HG02981 (cell line): Measurements from ENCODE around the gene AP5B1.
"Not testable (repeated sequence)": the region's sequence is repeated elsewhere in the genome, so short reads cannot be mapped to it uniquely, and the experiment has no call there.

ENCODE experiments used
- ATAC-seq: cut with Tn5 transposase; IDR thresholded peaks from one replicate; pipeline ENCODE4 v1.9.1; 2021; ENCODE audit warnings: mild to moderate bottlenecking, moderate library complexity; ENCODE audit not compliant: unreplicated experiment

Gene AP5B1

DNA sequence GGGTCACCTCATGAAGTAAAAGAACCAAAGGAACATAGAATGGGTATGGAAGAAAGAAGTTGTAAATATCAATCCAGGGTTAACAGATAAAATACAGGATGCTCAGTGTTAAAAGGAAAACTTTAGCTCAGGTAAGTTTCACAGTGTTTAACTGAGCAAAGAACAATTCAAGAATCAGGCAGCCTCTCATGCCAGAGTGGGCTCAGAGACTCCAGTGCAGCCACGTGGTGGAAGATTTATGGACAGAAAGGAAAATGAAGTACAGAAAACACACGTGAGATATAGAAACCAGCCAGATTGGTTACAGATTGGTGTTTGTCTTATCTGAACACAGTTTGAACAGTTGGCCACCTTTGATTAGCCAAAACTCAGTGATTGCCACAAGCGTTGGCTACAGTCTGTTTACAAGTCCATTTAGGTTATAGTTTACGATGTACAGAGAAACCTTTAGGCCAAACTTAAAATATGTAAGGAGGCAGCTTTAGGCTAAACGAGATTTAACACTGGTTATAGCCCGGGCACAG is 9.1 kb downstream of the AP5B1 start:
- ATAC-seq: no peak

GRCh38 chr11:65770951-65771567 is 9.7 kb downstream of the AP5B1 start:
- ATAC-seq: no peak

GRCh38 chr11:65767806-65768205 is 13.0 kb downstream of the AP5B1 start:
- ATAC-seq: not testable (repeated sequence)

- ATAC-seq: no peak
Measured at GRCh38 chr11:65767406-65767805, 13.4 kb downstream of the AP5B1 start.

DNA sequence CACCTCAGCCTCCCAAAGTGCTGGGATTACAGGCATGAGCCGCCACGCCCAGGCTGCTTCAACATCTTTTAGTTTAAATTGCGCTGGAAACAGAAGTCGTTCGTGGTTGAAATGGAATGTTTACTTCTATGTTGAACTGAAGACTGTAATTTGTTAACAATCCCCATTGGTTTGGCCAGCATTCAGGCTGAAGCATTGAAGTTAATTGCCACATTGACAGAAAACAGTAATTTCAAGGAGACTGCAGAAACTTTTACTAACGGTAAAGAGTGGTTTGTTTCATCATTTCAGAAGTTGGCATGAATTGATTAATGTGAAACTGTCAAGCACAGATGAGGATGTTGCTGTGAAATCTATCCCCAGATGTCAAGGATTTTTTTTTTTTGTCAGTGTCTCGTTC is 14.2 kb downstream of the AP5B1 start:
- ATAC-seq: no peak

DNA sequence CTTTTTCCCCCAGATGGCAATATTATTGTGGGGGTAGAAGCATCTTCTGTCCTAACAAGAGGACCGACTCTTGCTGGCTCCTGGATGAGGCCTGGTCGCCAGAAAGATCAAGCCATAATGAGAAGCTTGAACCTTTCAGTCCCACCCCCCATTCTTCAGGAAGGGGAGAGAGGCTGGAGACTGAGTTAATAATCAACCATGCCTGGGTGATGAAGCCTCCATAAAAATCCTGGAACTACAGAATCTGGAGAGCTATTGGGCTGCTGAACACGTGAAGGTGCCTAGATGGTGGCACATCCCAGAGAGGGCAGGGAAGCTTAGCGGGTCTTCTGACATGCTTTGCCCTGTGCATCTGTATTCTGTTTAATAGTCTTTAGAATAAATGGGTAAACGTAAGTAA is 16.3 kb downstream of the AP5B1 start:
- ATAC-seq: no peak

DNA sequence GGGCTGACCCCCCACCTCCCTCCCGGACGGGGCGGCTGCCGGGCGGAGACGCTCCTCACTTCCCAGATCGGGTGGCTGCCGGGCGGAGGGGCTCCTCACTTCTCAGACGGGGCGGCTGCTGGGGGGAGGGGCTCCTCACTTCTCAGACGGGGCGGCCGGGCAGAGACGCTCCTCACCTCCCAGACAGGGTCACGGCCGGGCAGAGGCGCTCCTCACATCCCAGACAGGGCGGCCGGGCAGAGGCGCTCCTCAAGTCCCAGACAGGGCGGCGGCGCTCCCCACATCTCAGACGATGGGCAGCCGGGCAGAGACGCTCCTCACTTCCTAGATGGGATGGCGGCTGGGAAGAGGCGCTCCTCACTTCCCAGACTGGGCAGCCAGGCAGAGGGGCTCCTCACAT is 18.0 kb downstream of the AP5B1 start:
- not testable (repeated sequence) for ATAC-seq

GRCh38 chr11:65762169-65762568 is 18.6 kb downstream of the AP5B1 start:
- not testable (repeated sequence) for ATAC-seq

- ATAC-seq: no peak
Measured at GRCh38 chr11:65745049-65745448, 35.7 kb downstream of the AP5B1 start.

DNA sequence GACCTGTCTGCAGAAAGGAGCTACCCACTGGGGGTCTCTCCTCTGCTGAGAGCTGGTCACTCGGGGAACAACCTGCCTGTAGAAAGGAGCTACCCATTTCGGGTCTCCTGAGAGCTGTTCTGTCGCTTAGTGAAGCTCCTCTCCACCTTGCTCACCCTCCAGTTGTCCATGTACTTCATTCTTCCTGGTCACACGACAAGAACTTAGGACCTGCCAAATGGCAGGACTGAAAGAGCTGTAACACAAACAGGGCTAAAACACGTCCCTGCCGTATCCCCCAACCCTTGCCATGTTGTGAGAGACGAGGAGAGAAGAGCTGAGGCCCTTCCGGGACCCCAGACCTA is 36.1 kb downstream of the AP5B1 start:
- no peak for ATAC-seq

DNA sequence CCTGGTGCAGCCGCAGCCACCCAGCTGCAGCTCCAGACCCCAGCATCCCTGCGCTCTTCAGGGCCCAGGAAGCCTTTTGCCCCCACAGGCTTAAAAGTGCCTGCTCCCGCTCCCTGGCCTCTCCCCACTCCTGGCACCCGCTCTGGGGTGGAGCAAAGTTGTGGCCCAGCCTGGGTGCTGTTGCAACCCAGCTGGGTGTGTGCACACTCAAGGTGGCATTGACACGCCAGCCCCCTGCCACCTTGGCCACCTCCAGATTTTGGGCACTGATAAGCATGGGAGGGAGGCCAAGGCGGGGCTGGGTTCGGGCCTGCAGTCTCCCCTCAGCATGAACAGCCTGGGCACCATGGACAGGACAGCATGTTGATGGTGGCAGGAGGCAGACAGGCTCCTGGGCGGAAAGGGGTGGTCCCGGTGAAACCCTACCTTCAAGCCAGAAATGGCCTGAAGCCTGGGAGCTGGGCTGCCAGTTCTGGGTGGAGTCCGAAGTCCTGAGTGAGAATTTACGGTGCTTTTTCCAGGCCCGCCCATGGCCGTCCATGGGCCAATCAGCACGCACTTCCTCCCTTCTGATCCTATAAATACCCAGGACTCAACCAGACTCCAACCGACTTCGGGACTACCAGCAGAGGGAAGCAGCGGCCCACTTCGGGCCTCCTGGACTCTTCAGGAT is 36.6 kb downstream of the AP5B1 start:
- no peak for ATAC-seq

DNA sequence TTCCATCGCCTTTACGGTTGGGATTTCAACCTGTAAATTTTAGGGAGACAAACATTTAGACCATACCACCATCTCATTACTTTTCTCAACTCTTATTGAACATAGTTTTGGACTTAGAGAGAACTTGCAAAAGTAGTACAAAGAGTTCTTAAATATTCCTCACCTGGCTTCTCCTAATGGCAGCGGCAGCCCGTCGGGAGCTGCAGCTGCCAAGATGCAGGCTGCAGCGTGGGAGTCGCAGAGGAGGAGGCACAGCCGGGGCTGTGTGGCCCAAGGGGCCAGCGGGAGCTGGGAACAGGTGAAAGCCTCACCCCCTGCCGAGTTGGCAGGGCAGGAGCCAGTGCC is 37.1 kb downstream of the AP5B1 start:
- ATAC-seq: no peak

DNA sequence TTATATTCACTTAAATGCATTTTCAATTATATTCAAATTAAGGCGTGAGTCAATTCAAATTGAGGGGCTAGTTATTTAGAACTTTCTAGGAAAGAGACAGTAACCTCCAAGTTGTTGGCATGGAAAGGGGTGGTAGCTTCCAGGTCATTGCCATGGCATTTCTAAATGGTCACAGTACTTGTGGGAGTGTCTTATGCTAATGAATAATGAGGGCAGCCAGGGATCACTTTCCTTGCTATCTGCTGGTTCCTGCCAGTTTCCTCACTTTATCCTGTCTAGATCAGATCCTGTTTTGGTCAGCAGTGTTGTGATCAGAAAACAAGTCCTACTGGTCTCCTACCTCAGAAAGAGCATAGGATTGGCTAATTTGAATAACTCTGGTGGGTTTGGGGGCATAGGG is 38.4 kb downstream of the AP5B1 start:
- no peak for ATAC-seq

GRCh38 chr11:65741185-65741584 is 39.6 kb downstream of the AP5B1 start:
- no peak for ATAC-seq

DNA sequence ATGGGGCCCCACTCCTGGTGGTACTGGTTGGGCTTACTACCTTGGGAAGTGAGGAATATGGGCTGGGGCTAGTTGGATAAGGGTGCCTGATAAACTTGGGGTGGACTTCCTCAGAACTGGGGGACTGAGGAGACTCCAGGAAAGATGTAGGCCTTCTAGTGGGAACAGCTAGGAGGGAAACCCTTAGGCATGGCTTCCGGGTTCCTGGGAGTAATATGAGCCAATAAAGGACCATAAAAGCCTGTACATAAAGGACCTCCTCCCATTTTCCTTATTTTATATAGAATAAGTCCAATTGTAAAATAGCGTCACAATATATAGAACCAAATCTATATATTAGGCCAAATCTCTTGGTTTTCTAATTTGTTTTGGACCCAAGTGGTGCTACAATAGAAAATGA is 41.8 kb downstream of the AP5B1 start:
- ATAC-seq: no peak

DNA sequence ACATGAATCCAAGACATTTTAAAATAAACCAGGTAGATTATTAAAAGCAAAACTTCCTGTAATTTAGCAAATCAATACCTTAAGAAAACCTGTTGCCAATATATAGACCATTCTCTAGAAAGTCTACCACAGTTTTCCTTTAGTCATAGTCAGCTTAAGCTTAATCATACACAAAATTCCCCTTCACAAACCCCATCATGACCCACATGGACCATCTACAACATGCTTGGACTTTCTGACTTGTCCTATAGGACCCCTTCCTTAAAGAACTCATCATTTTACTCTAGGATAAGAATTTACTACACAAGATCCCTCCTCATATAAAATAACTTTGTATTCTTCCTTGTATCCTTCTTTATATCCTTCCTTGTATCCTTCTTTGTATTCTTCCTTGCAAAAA is 44.0 kb downstream of the AP5B1 start:
- ATAC-seq: no peak

- ATAC-seq: not testable (repeated sequence)
Measured at GRCh38 chr11:65735111-65735510, 45.7 kb downstream of the AP5B1 start.

DNA sequence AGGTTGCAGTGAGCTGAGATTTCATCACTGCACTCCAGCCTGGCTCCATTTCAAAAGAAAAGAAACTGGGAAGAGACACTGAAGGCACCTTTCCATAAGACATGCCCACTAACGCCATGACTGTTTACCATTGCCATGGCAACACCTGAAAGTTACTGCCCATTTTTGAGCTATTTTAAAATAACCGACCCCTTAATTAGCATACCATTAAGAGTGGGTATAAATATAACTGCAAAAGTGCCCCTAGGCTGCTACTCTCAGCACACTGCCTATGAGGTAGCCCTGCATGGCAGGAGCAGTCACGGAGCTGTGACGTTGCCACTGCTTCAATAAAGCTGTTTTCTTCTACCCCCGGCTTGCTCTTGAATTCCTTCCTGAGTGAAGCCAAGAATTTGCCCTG is 50.3 kb downstream of the AP5B1 start:
- no peak for ATAC-seq

- no peak for ATAC-seq
Measured at GRCh38 chr11:65727865-65728264, 52.9 kb downstream of the AP5B1 start.

- no peak for ATAC-seq
Measured at GRCh38 chr11:65726660-65727059, 54.1 kb downstream of the AP5B1 start.
